ENCODE results near the gene SCYGR5. TPM values are rescaled to one million over a fixed set of nuclear protein-coding genes. Genes with fewer than 3 reads are reported as not detected.

The SCYGR5 gene
- total RNA-seq, 4 donors from 2014 or later: not detected

GRCh38 chr2:227629435-227629834 lies 37.2 kb upstream of the SCYGR5 start:
- Histone ChIP-seq H3K36me3 (no peaks in the 10 kb centered on the region), H3K27me3 (no peaks in the 10 kb centered on the region), H3K27ac (no peak overlapping the region), H3K9me3 (no peaks in the 10 kb centered on the region), H3K4me3 (replicated peaks in 1 of 3) (no peak overlapping the region), H3K4me1 (no peaks in the 10 kb centered on the region)
- 66 to 82% methylated on average over 7 of the region's 7 CpGs for WGBS, 2 donors
- intact Hi-C loops (cut with DNase I): no loop called here
- TF ChIP-seq CTCF (IDR thresholded peaks at IDR 0.05) (no peak), POLR2A (IDR thresholded peaks at IDR 0.05) (no peak)
- DNase-seq: no peak

- intact Hi-C loops (cut with DNase I): no loop called here
- WGBS, 2 donors: 88 to 93% methylated on average over 3 of the region's 3 CpGs
- no peaks in the 10 kb centered on the region for H3K27me3 ChIP-seq
- no peak overlapping the region for H3K4me3 ChIP-seq (replicated peaks in 1 of 3)
- H3K9me3 ChIP-seq: no peaks in the 10 kb centered on the region
- TF ChIP-seq CTCF (IDR thresholded peaks at IDR 0.05): no peak
- no peak for TF ChIP-seq POLR2A (IDR thresholded peaks at IDR 0.05)
- H3K27ac ChIP-seq: no peak overlapping the region
- no peaks in the 10 kb centered on the region for H3K36me3 ChIP-seq
- H3K4me1 ChIP-seq: no peaks in the 10 kb centered on the region
- no peak for DNase-seq
These were observed 36.3 kb upstream of the SCYGR5 start for GRCh38 chr2:227630322-227630721.

- TF ChIP-seq POLR2A (IDR thresholded peaks at IDR 0.05): no peak
- TF ChIP-seq CTCF (IDR thresholded peaks at IDR 0.05): no peak
- H3K9me3 ChIP-seq: no peaks in the 10 kb centered on the region
- intact Hi-C loops (cut with DNase I): no loop called here
- H3K4me3 ChIP-seq (replicated peaks in 1 of 3): no peak overlapping the region
- WGBS, 2 donors: 84 to 90% methylated on average over 6 of the region's 6 CpGs
- H3K4me1 ChIP-seq: no peaks in the 10 kb centered on the region
- no peak overlapping the region for H3K27ac ChIP-seq
- H3K36me3 ChIP-seq: no peaks in the 10 kb centered on the region
- H3K27me3 ChIP-seq: no peaks in the 10 kb centered on the region
- no peak for DNase-seq
These were observed 33.8 kb upstream of the SCYGR5 start for GRCh38 chr2:227632827-227633226.

- intact Hi-C loops (cut with DNase I): no loop called here
- TF ChIP-seq CTCF (IDR thresholded peaks at IDR 0.05) (no peak), POLR2A (IDR thresholded peaks at IDR 0.05) (no peak)
- Histone ChIP-seq H3K36me3 (no peaks in the 10 kb centered on the region), H3K4me1 (no peaks in the 10 kb centered on the region), H3K4me3 (replicated peaks in 1 of 3) (no peak overlapping the region), H3K27ac (no peak overlapping the region), H3K27me3 (no peaks in the 10 kb centered on the region), H3K9me3 (no peaks in the 10 kb centered on the region)
- WGBS, 2 donors: 72 to 79% methylated on average over 3 of the region's 3 CpGs
- no peak for DNase-seq
These were observed 32.4 kb upstream of the SCYGR5 start for GRCh38 chr2:227634201-227634600.

- Histone ChIP-seq H3K4me1 (no peaks in the 10 kb centered on the region), H3K9me3 (no peaks in the 10 kb centered on the region), H3K27ac (no peak overlapping the region), H3K36me3 (no peaks in the 10 kb centered on the region), H3K27me3 (no peaks in the 10 kb centered on the region), H3K4me3 (replicated peaks in 1 of 3) (no peak overlapping the region)
- intact Hi-C loops (cut with DNase I): no loop called here
- 19 to 31% methylated on average over 2 of the region's 2 CpGs for WGBS, 2 donors
- no peak for DNase-seq
- TF ChIP-seq CTCF (IDR thresholded peaks at IDR 0.05): no peak
- no peak for TF ChIP-seq POLR2A (IDR thresholded peaks at IDR 0.05)
These were observed 23.9 kb upstream of the SCYGR5 start for GRCh38 chr2:227642656-227643055.
